A549 (cell line): ENCODE results near the gene ZNRF3. TPM values are rescaled to one million over a fixed set of nuclear protein-coding genes. Genes with fewer than 3 reads are reported as not detected.

Source experiments
- ATAC-seq, 2 experiments: fragments of 200-7000 bp in 1 of 2; fragments of >200 bp in 1 of 2; cut with Nextera tagmentation in 1 of 2; cut with Tn5 transposase in 1 of 2; 3 replicates each; pipeline versions ENCODE4 v1.8.0 to v1.9.1; 2018 to 2020; ENCODE audit warnings: mild to moderate bottlenecking in 1 of 2, moderate library complexity in 1 of 2
- CTCF ChIA-PET: fragments of 300-600 bp; sonication (Branson Sonifier 250); formaldehyde crosslinking; extraction: SDS; loops from one replicate; lab custom pipeline; 2021; ENCODE audit warnings: antibody characterized with exemption, inconsistent platforms; lab: Yijun Ruan, JAX
- POLR2A ChIA-PET: fragments of 350-600 bp; formaldehyde crosslinking; extraction: SDS; loops from one replicate; lab custom pipeline; 2021; ENCODE audit warnings: antibody characterized with exemption, inconsistent platforms; lab: Yijun Ruan, JAX
- DNase-seq, 2 experiments: peaks; one replicate each; pipeline versions ENCODE4 v3.0.0 to v3.0.0-alpha.2; 2011 to 2016; ENCODE audit warnings: low read depth in 1 of 2, low spot score in 1 of 2
- FAIRE-seq: peaks from 2 replicates; lab custom pipeline; 2011; peaks lifted over from hg19 to GRCh38; lab: Jason Lieb, UNC
- H3K27ac ChIP-seq, 2 experiments: fragments of >200 bp; sonication (Bioruptor Twin); formaldehyde crosslinking; 3 replicates each; pipeline ENCODE4 v1.5.1; 2016 to 2017
- H3K4me1 ChIP-seq: fragments of >200 bp; sonication (Bioruptor Twin); formaldehyde crosslinking; 3 replicates; pipeline ENCODE4 v1.6.1; 2016
- H3K4me2 ChIP-seq: fragments of >200 bp; sonication (Bioruptor Twin); formaldehyde crosslinking; 3 replicates; pipeline ENCODE4 v1.6.1; 2016
- H3K4me3 ChIP-seq: fragments of >200 bp; sonication (Bioruptor Twin); formaldehyde crosslinking; 3 replicates; pipeline ENCODE4 v1.5.1; 2016
- H3K9me3 ChIP-seq: fragments of >200 bp; sonication (Bioruptor Twin); formaldehyde crosslinking; 3 replicates; pipeline ENCODE4 v1.6.1; 2016
- ATOH8 ChIP-seq: fragments of 250-450 bp; sonication (Bioruptor Pico); IDR thresholded peaks from 2 replicates; pipeline ENCODE4 v1.5.0; 2020; ENCODE audit warnings: low read depth, mild to moderate bottlenecking, moderate library complexity
- BHLHE40 ChIP-seq: IDR thresholded peaks from 2 replicates; pipeline ENCODE4 v1.6.1; 2012; ENCODE audit warnings: low read depth, low read length, inconsistent platforms
- CBX8 ChIP-seq: fragments of 200-600 bp; sonication (generic); IDR thresholded peaks from 2 replicates; pipeline ENCODE4 v1.6.1; 2016
- CEBPB ChIP-seq, 2 experiments: fragments of >200 bp in 1 of 2; sonication (Bioruptor Twin) in 1 of 2; formaldehyde crosslinking in 1 of 2; IDR thresholded peaks; 2 replicates each; pipeline ENCODE4 v1.6.1; 2012 to 2016
- EP300 ChIP-seq, 2 experiments: fragments of >200 bp; sonication (Bioruptor Twin); formaldehyde crosslinking; IDR thresholded peaks; 2 replicates in 1 of 2; 3 replicates in 1 of 2; pipeline ENCODE4 v1.6.1; 2016 to 2017
- ESRRA ChIP-seq: fragments of 150-350 bp; IDR thresholded peaks from 2 replicates; pipeline ENCODE4 v1.6.1; 2014; ENCODE audit warnings: mild to moderate bottlenecking, low read length, borderline replicate concordance
- HDAC2 ChIP-seq: fragments of 200-600 bp; sonication (generic); IDR thresholded peaks from 2 replicates; pipeline ENCODE4 v1.6.1; 2016
- KDM5A ChIP-seq: fragments of 200-600 bp; sonication (generic); IDR thresholded peaks from 2 replicates; pipeline ENCODE4 v1.6.1; 2016; ENCODE audit warnings: antibody characterized with exemption, mild to moderate bottlenecking
- MAFK ChIP-seq: fragments of 450-650 bp; IDR thresholded peaks from 2 replicates; pipeline ENCODE4 v1.6.1; 2014; ENCODE audit not compliant: partially characterized antibody
- NPAS2 ChIP-seq: fragments of 250-450 bp; sonication (Bioruptor Pico); IDR thresholded peaks from 2 replicates; pipeline ENCODE4 v1.8.0; 2022; ENCODE audit warnings: mild to moderate bottlenecking, moderate library complexity, borderline replicate concordance
- POLR2AphosphoS2 ChIP-seq: conservative IDR thresholded peaks from 2 replicates; pipeline ENCODE4 v1.6.1; 2012; ENCODE audit warnings: low read length, improper control_type of control experiment, inconsistent platforms
- RARB ChIP-seq: fragments of 250-450 bp; sonication (Bioruptor Pico); IDR thresholded peaks from 2 replicates; pipeline ENCODE4 v1.8.0; 2021; ENCODE audit warnings: mild to moderate bottlenecking, moderate library complexity
- RCOR1 ChIP-seq: fragments of 150-350 bp; IDR thresholded peaks from 2 replicates; pipeline ENCODE4 v1.6.1; 2014; ENCODE audit warnings: antibody characterized with exemption, low read length, low read depth
- TFCP2L1 ChIP-seq: fragments of 250-450 bp; sonication (Bioruptor Pico); IDR thresholded peaks from 2 replicates; pipeline ENCODE4 v1.5.0; 2021; ENCODE audit warnings: mild to moderate bottlenecking
- ZC3H11A ChIP-seq: fragments of 450-650 bp; IDR thresholded peaks from 2 replicates; pipeline ENCODE4 v1.6.1; 2014; ENCODE audit warnings: antibody characterized with exemption, mild to moderate bottlenecking
- ZFP36 ChIP-seq: fragments of 450-650 bp; IDR thresholded peaks from 2 replicates; pipeline ENCODE4 v1.6.1; 2014; ENCODE audit warnings: borderline replicate concordance; ENCODE audit not compliant: partially characterized antibody
- ZSCAN20 ChIP-seq: fragments of 250-450 bp; sonication (Bioruptor Pico); IDR thresholded peaks from 2 replicates; pipeline ENCODE4 v1.8.0; 2022; ENCODE audit warnings: mild to moderate bottlenecking, moderate library complexity
- WGBS: methylation state at CpG from one replicate; pipeline ENCODE4 v1.1.6; 2017; ENCODE audit errors: missing lambda C conversion rate; 5-methylcytosine and 5-hydroxymethylcytosine counted together
- polyA plus RNA-seq, 4 experiments: library from polyadenylated mRNA; depleted of rRNA in 3 of 4; stranded (reverse); fragments of >200 nt; fragmentation: RNase III in 1 of 4; extraction: RNeasy Plus Mini Kit Qiagen cat#74134 plus additional on column Dnase treatment in 1 of 4; gene quantifications; 2 replicates in 3 of 4; 3 replicates in 1 of 4; pipeline ENCODE4 v1.2.3, GENCODE V29; 2011 to 2017
- TF ChIP-seq, protein P1 (sequence below): fragments of 450-650 bp; IDR thresholded peaks from 2 replicates; pipeline ENCODE4 v1.6.1; 2014; ENCODE audit warnings: antibody characterized with exemption
- TF ChIP-seq, protein P2 (sequence below): fragments of >200 bp; sonication (Bioruptor Twin); formaldehyde crosslinking; IDR thresholded peaks from 3 replicates; pipeline ENCODE4 v1.6.1; 2016
- TF ChIP-seq, protein P3 (sequence below): IDR thresholded peaks from 2 replicates; pipeline ENCODE4 v1.6.1; 2012; ENCODE audit warnings: low read depth, borderline replicate concordance
- TF ChIP-seq, protein P4 (sequence below): IDR thresholded peaks from 2 replicates; pipeline ENCODE4 v1.6.1; 2012

ZNRF3 gene
- polyA plus RNA-seq, 2 of the 4 experiments (the other 2 are of a cell fraction): 4.6 to 6.9 TPM

GRCh38 chr22:28891156-28891733 lies 7.9 kb downstream of the ZNRF3 start:
- DNase-seq (no peak), ATAC-seq (no peak), FAIRE-seq (no peak)

GRCh38 chr22:28892175-28892731 lies 8.9 kb downstream of the ZNRF3 start:
- 68% methylated on average over 5 of the region's 5 CpGs for WGBS
- TF ChIP-seq CEBPB (IDR thresholded peaks at IDR 0.05): no peak
- TF ChIP-seq CBX8: no peak
- TF ChIP-seq, all 56 proteins: peak for 0
- no peak for ATAC-seq
- peaks cover 18% of the 10 kb centered on the region; the same call in 2 of the 3 replicates for H3K4me1 ChIP-seq
- no peak for DNase-seq
- CTCF ChIA-PET: no interaction called here
- H3K4me3 ChIP-seq: no peak overlapping the region
- no peak overlapping the region for H3K4me2 ChIP-seq
- no peak overlapping the region for H3K27ac ChIP-seq
- no peak for FAIRE-seq
- no peaks in the 10 kb centered on the region for H3K9me3 ChIP-seq
- POLR2A ChIA-PET: no interaction called here

More at GRCh38 chr22:28891156-28891733, 7.9 kb downstream of the ZNRF3 start:
- Histone ChIP-seq H3K9me3 (no peaks in the 10 kb centered on the region), H3K4me1 (peaks cover 18% of the 10 kb centered on the region; the same call in 2 of the 3 replicates), H3K4me2 (no peak overlapping the region), H3K4me3 (no peak overlapping the region), H3K27ac (no peak overlapping the region)
- no peak for TF ChIP-seq MAFK
- no peak for TF ChIP-seq HDAC2
- no peak for TF ChIP-seq POLR2AphosphoS2
- TF ChIP-seq, protein P1, sequence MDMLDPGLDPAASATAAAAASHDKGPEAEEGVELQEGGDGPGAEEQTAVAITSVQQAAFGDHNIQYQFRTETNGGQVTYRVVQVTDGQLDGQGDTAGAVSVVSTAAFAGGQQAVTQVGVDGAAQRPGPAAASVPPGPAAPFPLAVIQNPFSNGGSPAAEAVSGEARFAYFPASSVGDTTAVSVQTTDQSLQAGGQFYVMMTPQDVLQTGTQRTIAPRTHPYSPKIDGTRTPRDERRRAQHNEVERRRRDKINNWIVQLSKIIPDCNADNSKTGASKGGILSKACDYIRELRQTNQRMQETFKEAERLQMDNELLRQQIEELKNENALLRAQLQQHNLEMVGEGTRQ: no peak
- no peak for TF ChIP-seq ZC3H11A
- no peak for TF ChIP-seq TFCP2L1 (CRISPR knock-in tag)
- no peak for TF ChIP-seq BHLHE40
- TF ChIP-seq ZFP36: no peak
- no peak for TF ChIP-seq RARB
- no peak for TF ChIP-seq NPAS2 (CRISPR knock-in tag)
- no peak for TF ChIP-seq RCOR1
- TF ChIP-seq, protein P2, sequence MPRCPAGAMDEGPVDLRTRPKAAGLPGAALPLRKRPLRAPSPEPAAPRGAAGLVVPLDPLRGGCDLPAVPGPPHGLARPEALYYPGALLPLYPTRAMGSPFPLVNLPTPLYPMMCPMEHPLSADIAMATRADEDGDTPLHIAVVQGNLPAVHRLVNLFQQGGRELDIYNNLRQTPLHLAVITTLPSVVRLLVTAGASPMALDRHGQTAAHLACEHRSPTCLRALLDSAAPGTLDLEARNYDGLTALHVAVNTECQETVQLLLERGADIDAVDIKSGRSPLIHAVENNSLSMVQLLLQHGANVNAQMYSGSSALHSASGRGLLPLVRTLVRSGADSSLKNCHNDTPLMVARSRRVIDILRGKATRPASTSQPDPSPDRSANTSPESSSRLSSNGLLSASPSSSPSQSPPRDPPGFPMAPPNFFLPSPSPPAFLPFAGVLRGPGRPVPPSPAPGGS: no peak
- 89% methylated on average over 2 of the region's 2 CpGs for WGBS
- ChIA-PET POLR2A (no interaction called here), CTCF (interaction anchor here (0.9 to 1.0 kb wide), 2 partner anchors 141 to 199 kb away, joined by 3 to 4 read pairs; no protein-coding TSS in a partner anchor)

DNA sequence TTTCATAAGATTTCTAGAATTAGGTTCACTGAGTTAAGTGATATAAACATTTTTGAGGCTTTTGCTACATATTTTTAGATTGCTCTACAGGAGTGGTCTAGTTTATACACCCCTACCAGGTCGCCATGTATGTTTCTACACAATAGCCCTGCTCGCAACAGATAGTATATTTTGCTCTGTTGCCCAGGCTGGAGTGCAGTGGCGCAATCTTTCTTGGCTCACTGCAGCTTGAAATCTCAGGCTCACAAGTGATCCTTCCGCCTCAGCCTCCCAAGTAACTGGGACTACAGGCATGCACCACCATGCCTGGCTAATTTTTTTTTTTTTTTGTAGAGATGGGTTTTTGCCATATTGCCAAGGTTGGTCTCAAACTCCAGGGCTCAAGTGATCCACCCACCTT lies 10.4 kb downstream of the ZNRF3 start:
- ATAC-seq: no peak
- no peak overlapping the region for H3K4me3 ChIP-seq
- H3K27ac ChIP-seq: no peak overlapping the region
- WGBS: 95% methylated on average over 4 of the region's 4 CpGs
- CTCF ChIA-PET: no interaction called here
- no peak overlapping the region for H3K4me2 ChIP-seq
- no peak for DNase-seq
- no peaks in the 10 kb centered on the region for H3K9me3 ChIP-seq
- peaks cover 12% of the 10 kb centered on the region; the same call in 2 of the 3 replicates for H3K4me1 ChIP-seq
- TF ChIP-seq HDAC2: no peak
- no peak for TF ChIP-seq ESRRA
- TF ChIP-seq, protein P3, sequence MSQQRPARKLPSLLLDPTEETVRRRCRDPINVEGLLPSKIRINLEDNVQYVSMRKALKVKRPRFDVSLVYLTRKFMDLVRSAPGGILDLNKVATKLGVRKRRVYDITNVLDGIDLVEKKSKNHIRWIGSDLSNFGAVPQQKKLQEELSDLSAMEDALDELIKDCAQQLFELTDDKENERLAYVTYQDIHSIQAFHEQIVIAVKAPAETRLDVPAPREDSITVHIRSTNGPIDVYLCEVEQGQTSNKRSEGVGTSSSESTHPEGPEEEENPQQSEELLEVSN: no peak
- TF ChIP-seq KDM5A: no peak
- no peak for FAIRE-seq
- POLR2A ChIA-PET: no interaction called here

DNA sequence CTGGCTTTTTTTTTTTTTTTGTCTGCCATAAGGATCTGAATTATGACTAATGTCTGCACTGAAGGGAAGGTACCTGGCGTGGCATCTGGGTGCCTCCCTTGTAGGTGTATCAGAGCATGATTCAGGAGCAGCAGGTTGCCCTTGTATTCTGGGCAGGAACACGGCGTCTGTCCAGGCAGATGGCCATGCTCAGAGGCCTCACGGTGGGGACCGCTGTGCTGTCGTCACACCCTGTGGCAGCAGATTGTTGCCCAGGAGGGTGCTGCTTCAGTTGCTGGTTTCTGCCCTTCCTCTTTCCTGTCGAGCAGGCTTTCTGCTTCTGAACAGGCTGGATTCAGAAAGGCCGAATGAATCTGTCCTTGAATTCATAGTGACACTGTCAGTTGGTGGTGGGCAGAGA lies 11.0 kb downstream of the ZNRF3 start:
- H3K4me1 ChIP-seq: peaks cover 12% of the 10 kb centered on the region; the same call in 2 of the 3 replicates
- no peak for FAIRE-seq
- no peak overlapping the region for H3K27ac ChIP-seq
- TF ChIP-seq, protein P4, sequence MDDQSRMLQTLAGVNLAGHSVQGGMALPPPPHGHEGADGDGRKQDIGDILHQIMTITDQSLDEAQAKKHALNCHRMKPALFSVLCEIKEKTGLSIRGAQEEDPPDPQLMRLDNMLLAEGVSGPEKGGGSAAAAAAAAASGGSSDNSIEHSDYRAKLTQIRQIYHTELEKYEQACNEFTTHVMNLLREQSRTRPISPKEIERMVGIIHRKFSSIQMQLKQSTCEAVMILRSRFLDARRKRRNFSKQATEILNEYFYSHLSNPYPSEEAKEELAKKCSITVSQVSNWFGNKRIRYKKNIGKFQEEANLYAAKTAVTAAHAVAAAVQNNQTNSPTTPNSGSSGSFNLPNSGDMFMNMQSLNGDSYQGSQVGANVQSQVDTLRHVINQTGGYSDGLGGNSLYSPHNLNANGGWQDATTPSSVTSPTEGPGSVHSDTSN: no peak
- TF ChIP-seq ZFP36: no peak
- no peak for TF ChIP-seq ATOH8 (CRISPR knock-in tag)
- no peak for TF ChIP-seq ZSCAN20
- TF ChIP-seq CEBPB (IDR thresholded peaks at IDR 0.05): no peak
- TF ChIP-seq CBX8: no peak
- TF ChIP-seq EP300 (IDR thresholded peaks at IDR 0.05): no peak
- ChIA-PET POLR2A (no interaction called here), CTCF (no interaction called here)
- no peak for DNase-seq
- WGBS: 96% methylated on average over 3 of the region's 8 CpGs
- no peak overlapping the region for H3K4me2 ChIP-seq
- H3K9me3 ChIP-seq: no peaks in the 10 kb centered on the region
- H3K4me3 ChIP-seq: no peak overlapping the region
- ATAC-seq: no peak
